Measurements from ENCODE around the gene HSFX4.

Gene HSFX4

GRCh38 chrX:149908308-149908707 lies 21.1 kb upstream of the HSFX4 start:
- H2AFZ ChIP-seq = no peak overlapping the region
- no peaks in the 10 kb centered on the region for H3K79me2 ChIP-seq
- no peak overlapping the region for H3K9ac ChIP-seq
- no peaks in the 10 kb centered on the region for H3K9me3 ChIP-seq (ENCODE audit: control insufficient read depth, low read length)
- H3K4me3 ChIP-seq (ENCODE audit: low read depth, low read length) = no peak overlapping the region
- TF ChIP-seq CTCF (IDR thresholded peaks at IDR 0.05) = no peak
- no peaks in the 10 kb centered on the region for H3K36me3 ChIP-seq (ENCODE audit: control insufficient read depth, insufficient read depth, low read length)
- no peak overlapping the region for H3K27ac ChIP-seq
- H3K4me1 ChIP-seq = no peaks in the 10 kb centered on the region
- H3K27me3 ChIP-seq (ENCODE audit: control insufficient read depth, insufficient read depth, low read length) = no peaks in the 10 kb centered on the region
- H3K4me2 ChIP-seq (ENCODE audit: low read length) = no peak overlapping the region

- Histone ChIP-seq H3K27ac (no peak overlapping the region), H3K4me1 (no peaks in the 10 kb centered on the region), H3K27me3 (ENCODE audit: control insufficient read depth, insufficient read depth, low read length) (no peaks in the 10 kb centered on the region), H3K79me2 (no peaks in the 10 kb centered on the region), H3K9ac (no peak overlapping the region), H3K36me3 (ENCODE audit: control insufficient read depth, insufficient read depth, low read length) (no peaks in the 10 kb centered on the region), H2AFZ (no peak overlapping the region), H3K4me2 (ENCODE audit: low read length) (no peak overlapping the region), H3K9me3 (ENCODE audit: control insufficient read depth, low read length) (no peaks in the 10 kb centered on the region), H3K4me3 (ENCODE audit: low read depth, low read length) (no peak overlapping the region)
- no peak for TF ChIP-seq CTCF (IDR thresholded peaks at IDR 0.05)
Measured at GRCh38 chrX:149908727-149909126, 20.6 kb upstream of the HSFX4 start.

DNA sequence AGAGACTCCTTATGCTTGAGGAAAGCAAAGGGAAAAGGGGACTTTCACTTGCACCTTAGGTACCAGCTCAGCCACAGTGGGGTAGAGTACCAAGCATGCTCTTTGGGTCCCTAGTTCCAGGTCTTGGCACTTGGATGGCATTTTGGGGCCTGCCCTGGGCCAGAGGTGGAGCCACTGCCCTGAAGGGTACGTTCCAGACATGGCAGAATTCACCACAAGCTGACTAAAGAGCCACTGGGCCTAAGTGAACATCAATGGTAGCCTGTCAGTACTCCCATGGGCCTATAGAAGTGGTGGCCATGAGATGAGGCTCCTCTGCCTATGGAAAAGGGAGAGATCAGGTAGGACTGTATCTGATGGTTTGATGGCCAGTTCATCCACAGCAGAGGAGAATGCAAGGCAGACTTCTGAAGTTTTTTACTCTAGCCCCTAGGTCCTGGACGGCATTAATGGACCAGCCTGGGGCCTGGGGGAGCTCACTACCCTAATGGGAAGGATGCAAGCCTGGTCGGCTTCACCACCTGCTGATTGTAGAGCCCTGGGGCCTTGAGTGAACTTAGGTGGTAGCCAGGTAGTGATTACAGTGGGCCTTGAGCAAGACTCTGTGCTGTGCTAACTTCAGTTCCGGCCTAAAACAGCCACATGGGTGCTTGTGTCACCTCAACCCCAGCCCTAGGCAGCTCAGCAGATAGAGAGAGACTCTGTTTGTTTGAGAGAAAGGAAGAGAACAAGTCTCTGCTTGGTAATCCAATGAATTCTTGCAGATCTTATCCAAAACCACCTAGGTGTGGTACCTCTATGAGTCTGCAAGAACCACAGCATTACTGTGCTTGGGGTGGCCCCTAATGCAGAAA lies 19.8 kb upstream of the HSFX4 start:
- Histone ChIP-seq H3K79me2 (no peaks in the 10 kb centered on the region), H3K4me2 (ENCODE audit: low read length) (no peak overlapping the region)

GRCh38 chrX:149910178-149910695 lies 19.1 kb upstream of the HSFX4 start:
- H2AFZ ChIP-seq = no peak overlapping the region
- no peaks in the 10 kb centered on the region for H3K36me3 ChIP-seq (ENCODE audit: control insufficient read depth, insufficient read depth, low read length)
- H3K4me2 ChIP-seq (ENCODE audit: low read length) = no peak overlapping the region
- no peak overlapping the region for H3K4me3 ChIP-seq (ENCODE audit: low read depth, low read length)
- no peaks in the 10 kb centered on the region for H3K79me2 ChIP-seq
- no peak overlapping the region for H3K9ac ChIP-seq
- no peak for TF ChIP-seq CTCF (IDR thresholded peaks at IDR 0.05)
- no peak overlapping the region for H3K27ac ChIP-seq
- H3K4me1 ChIP-seq = no peaks in the 10 kb centered on the region
- no peaks in the 10 kb centered on the region for H3K9me3 ChIP-seq (ENCODE audit: control insufficient read depth, low read length)
- H3K27me3 ChIP-seq (ENCODE audit: control insufficient read depth, insufficient read depth, low read length) = no peaks in the 10 kb centered on the region

More for the DNA sequence above, 19.8 kb upstream of the HSFX4 start:
- H2AFZ ChIP-seq = no peak overlapping the region
- no peaks in the 10 kb centered on the region for H3K27me3 ChIP-seq (ENCODE audit: control insufficient read depth, insufficient read depth, low read length)
- no peak overlapping the region for H3K9ac ChIP-seq
- no peaks in the 10 kb centered on the region for H3K4me1 ChIP-seq
- TF ChIP-seq CTCF (IDR thresholded peaks at IDR 0.05) = no peak
- no peak overlapping the region for H3K4me3 ChIP-seq (ENCODE audit: low read depth, low read length)
- H3K9me3 ChIP-seq (ENCODE audit: control insufficient read depth, low read length) = no peaks in the 10 kb centered on the region
- no peak overlapping the region for H3K27ac ChIP-seq
- H3K36me3 ChIP-seq (ENCODE audit: control insufficient read depth, insufficient read depth, low read length) = no peaks in the 10 kb centered on the region
